HG02970 (cell line): ENCODE measurements around the gene SYT14.
"Not testable (repeated sequence)": the region's sequence is repeated elsewhere in the genome, so short reads cannot be mapped to it uniquely, and the experiment has no call there.

Experiments used
- ATAC-seq: cut with Tn5 transposase; IDR thresholded peaks from one replicate; pipeline ENCODE4 v1.9.1; 2021; ENCODE audit warnings: mild to moderate bottlenecking, moderate library complexity, moderate number of reproducible peaks; ENCODE audit not compliant: unreplicated experiment, low FRiP score

Gene SYT14

DNA sequence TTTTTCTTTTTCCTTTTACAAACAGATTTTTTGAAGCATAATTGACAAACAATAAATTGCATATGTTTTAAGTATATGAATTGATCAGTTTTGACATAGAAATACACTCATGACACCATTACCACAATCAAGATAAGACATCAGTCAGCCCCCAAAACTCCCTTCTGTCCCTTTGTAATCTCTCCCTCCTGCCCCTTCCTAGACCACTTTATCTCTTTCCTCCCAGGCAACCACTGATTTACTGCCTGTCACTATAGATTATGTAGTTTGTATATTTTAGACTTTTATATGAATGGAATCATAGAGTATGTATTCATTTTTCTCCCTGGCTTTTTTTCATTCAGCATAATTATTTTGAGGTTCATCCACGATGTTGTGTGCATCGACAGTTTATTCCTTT is 6.9 kb upstream of the SYT14 start:
- ATAC-seq: no peak

DNA sequence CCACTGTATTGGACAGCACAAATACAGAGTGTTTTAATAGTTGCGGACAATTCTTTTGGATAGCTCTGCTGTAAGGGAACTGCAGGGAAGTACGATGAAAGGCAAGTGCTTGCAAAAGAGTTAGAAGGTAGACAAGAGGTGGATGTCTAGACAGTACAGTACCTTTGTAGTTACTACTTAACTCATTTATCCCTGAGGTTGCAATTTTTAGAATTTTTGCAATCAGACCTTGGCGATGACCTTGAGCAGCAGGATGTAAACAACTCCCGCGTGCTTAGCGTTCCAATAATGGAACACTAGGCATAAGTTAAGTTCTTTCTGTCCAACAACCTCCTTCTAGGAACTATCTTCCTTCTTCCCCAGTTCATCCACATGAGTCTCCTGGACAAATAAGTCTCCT is 1.9 kb upstream of the SYT14 start:
- ATAC-seq: no peak

- ATAC-seq: no peak
Measured at GRCh38 chr1:209945377-209945776, 7.4 kb downstream of the SYT14 start.

DNA sequence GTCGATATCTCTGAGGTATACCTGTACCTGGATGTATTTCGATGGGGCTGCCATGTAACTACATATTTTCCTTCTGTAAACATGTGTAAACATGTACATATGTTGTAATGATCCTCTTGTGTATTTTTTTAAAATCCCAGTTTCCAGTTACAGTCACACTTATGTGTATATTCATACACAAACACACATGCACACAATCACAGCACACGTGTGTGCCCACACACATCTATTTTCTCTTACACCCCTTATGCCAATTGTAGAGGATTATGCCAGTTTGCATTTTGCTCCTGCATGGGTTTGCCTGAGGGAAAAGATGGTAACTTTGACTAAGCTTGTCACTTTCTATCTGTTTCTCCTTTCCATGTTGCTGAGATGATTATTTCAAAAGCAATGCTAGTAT is 10.1 kb downstream of the SYT14 start:
- ATAC-seq: no peak

GRCh38 chr1:209956116-209956515 is 18.1 kb downstream of the SYT14 start:
- ATAC-seq: no peak

DNA sequence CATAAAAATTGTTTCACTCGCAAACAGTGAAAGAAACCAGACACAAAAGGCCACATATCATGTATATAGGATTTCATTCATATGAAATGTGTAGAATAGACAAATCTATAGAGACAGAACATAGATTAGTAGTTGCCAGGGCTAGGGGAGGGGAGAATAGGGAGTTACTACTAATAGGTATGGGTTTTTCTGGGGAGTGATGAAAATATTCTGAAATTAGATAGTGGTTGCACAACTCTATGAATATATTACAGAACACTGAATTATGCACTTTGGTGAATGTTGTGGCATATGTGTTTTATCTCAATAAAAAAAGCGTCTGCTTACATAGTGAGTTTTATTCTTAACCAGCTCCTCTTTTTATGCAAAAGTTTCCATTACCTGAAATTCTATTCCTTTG is 21.6 kb downstream of the SYT14 start:
- no peak for ATAC-seq

- no peak for ATAC-seq
Measured at GRCh38 chr1:209960926-209961325, 22.9 kb downstream of the SYT14 start.

GRCh38 chr1:209962388-209962787 is 24.4 kb downstream of the SYT14 start:
- no peak for ATAC-seq

- no peak for ATAC-seq
Measured at GRCh38 chr1:209962856-209963255, 24.8 kb downstream of the SYT14 start.

DNA sequence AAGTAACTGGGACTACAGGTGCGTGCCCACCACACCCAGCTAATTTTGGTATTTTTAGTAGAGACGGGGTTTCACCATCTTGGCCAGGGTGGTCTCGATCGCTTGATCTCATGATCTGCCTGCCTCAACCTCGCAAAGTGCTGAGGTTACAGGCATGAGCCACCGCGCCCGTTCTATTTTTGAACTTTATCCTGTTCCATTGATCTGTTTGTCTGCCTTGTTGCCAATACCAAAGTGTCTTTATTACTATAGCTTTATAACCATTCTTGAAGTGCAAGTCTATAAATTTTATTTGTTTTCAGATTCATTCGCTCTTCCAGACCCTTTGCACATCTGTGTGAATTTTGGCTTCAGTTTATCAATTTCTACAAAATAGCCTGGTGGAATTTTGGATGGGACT is 28.0 kb downstream of the SYT14 start:
- ATAC-seq: no peak

DNA sequence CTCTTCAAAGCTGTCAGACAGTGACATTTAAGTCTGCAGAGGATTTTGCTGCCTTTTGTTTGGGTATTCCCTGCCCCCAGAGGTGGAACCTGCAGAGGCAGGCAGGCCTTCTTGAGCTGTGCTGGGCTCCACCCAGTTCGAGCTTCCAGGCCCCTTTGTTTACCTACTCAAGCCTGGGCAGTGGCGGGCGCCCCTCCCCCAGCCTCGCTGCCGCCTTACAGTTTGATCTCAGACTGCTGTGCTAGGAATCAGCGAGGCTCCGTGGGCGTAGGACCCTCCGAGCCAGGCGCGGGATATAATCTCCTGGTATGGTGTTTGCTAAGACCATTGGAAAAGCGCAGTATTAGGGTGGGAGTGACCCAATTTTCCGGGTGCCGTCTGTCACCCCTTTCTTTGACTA is 40.7 kb downstream of the SYT14 start:
- ATAC-seq: not testable (repeated sequence)

DNA sequence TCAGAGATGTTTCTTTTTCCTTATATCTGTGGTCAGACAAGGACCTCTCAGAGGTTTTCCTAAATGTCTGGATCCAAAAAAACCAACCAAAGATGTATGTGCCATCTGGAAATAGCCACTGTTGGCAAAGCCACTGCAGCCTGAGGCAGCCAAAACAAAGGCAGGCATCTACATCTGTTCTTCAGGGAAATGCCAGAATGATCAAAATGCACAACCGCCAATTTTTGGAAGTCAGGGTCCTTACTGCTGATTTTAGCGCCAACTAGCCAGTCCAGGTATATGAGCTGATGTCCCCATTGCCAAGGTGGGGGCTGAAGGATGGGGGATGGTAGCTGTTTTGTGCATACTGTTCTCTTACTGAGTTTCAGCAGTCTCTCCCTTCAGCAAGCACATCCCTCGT is 45.9 kb downstream of the SYT14 start:
- ATAC-seq: no peak

DNA sequence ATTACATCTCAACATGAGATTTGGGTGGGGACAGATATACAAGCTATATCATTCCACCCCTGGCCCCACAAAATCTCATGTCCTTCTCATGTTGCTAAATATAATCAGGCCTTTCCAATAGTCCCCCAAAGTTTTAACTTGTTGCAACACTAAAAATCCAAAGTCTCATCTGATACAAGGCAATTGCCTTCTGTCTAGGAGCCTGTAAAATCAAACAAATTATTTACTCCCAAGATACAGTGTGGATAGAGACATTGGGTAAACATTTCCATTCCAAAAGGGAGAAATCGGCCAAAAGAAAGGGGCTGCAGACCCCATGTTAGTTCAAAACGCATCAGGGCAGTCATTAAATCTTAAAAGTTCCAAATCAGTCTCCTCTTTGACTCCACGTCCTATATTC is 47.0 kb downstream of the SYT14 start:
- ATAC-seq: no peak

GRCh38 chr1:209988706-209989105 is 50.7 kb downstream of the SYT14 start:
- no peak for ATAC-seq

- no peak for ATAC-seq
Measured at GRCh38 chr1:209989525-209989924, 51.5 kb downstream of the SYT14 start.

GRCh38 chr1:209993061-209993830 is 55.2 kb downstream of the SYT14 start:
- no peak for ATAC-seq

DNA sequence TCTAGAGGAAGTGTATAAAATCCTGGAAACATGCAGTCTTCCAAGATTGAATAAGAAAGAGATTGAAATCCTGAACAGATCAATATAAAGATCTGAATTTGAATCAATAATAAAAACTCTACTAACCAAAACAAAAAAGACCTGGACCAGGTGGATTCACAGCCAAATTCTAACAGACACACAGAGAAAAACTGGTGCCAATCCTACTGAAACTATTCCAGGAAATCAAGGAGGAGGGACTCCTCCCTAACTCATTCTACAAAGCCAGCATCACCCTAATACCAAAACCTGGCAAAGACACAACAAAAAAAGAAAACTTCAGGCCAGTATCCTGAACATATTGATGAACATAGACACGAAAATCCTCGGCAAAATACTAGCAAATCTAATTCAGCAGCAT is 58.3 kb downstream of the SYT14 start:
- no peak for ATAC-seq

- no peak for ATAC-seq
Measured at GRCh38 chr1:209999005-209999404, 61.0 kb downstream of the SYT14 start.

DNA sequence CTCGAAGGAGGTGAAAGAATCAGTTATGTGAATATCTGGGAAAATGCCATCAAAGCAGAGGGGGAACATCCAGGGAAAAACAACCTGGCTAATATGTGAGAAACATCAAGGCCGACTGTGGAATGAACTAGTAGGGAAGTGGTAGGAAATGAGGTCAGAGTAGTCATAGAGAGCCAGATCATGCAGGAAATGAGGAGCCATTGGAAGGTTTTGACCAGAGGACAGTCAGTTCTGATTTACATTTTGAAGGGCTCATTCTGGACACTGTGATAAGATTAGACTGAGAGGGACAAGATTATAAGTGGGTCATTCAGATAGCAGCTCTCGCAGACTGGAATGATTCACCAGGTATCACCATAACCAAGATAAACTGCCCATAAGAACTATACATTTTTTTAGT is 63.7 kb downstream of the SYT14 start:
- ATAC-seq: no peak

DNA sequence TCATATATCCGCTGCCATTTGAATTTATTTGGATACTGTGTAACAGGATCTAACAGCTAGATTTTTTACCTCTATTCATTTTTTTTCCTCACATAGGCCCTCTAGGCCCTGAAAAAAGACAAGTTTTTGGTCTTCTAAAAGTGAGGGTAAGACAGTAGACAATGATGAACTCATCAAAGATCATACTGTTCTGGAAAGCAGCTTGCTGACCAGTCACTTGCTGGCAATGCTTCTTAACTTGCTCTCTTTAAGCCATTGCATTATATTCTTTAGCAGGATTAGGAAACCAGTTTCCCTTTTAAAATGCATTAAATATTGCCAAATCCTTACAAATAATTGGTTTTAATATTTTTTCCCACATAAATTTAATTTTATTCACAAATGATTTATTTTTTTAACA is 65.5 kb downstream of the SYT14 start:
- ATAC-seq: no peak

GRCh38 chr1:210010161-210010560 is 72.1 kb downstream of the SYT14 start:
- no peak for ATAC-seq

GRCh38 chr1:210021145-210021860 is 83.3 kb downstream of the SYT14 start:
- no peak for ATAC-seq
